ENCODE data around the gene ATAD3A.

ATAD3A gene

GRCh38 chr1:1542766-1543705, 31.1 kb downstream of the ATAD3A start:
- H3K36me3 Mint-ChIP-seq (ENCODE audit: low read depth): peaks cover 3% of the 10 kb centered on the region
- H3K4me1 Mint-ChIP-seq: no peaks in the 10 kb centered on the region
- no peaks in the 10 kb centered on the region for H3K9me3 Mint-ChIP-seq
- H3K27me3 Mint-ChIP-seq (ENCODE audit: low read depth): no peaks in the 10 kb centered on the region
- H3K4me3 Mint-ChIP-seq: peak overlapping the region; percentile 58 to 65 (median 60)
- peak overlapping the region in 1 of 3 experiments; percentile 53 for H3K27ac Mint-ChIP-seq
- no peak for TF ChIP-seq CTCF (IDR thresholded peaks at IDR 0.05; ENCODE audit: unreplicated experiment in 3 of 3)

- Mint-ChIP-seq H3K4me3 (peak overlapping the region in 1 of 3 experiments; percentile 35), H3K4me1 (no peaks in the 10 kb centered on the region), H3K27me3 (ENCODE audit: low read depth) (no peaks in the 10 kb centered on the region), H3K27ac (no peak overlapping the region), H3K36me3 (ENCODE audit: low read depth) (peaks cover 2% of the 10 kb centered on the region), H3K9me3 (no peaks in the 10 kb centered on the region)
- no peak for TF ChIP-seq CTCF (IDR thresholded peaks at IDR 0.05; ENCODE audit: unreplicated experiment in 3 of 3)
These were observed 31.7 kb downstream of the ATAD3A start for GRCh38 chr1:1543706-1544099.

DNA sequence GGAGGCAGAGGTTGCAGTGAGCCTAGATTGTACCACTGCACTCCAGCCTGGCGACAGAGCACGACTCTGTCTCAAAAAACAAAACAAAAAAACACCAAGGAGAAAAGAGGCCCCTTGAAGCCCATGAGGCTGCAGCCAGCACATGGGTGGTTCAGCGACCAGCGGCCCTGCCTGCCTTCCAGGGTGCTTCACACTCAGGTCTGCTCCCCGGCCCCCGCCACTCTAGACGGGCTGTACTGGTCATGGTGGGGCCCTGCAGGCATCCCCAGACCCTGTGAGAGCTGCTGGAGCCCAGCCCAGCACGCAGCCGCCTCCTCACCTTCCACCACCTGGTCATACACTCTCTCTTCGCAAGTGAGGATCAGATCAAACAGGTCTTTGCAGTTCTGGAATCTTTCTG, 32.6 kb downstream of the ATAD3A start:
- no peak for TF ChIP-seq CTCF (IDR thresholded peaks at IDR 0.05; ENCODE audit: unreplicated experiment in 3 of 3)
- no peaks in the 10 kb centered on the region for H3K27me3 Mint-ChIP-seq (ENCODE audit: low read depth)
- no peaks in the 10 kb centered on the region for H3K9me3 Mint-ChIP-seq
- no peaks in the 10 kb centered on the region for H3K36me3 Mint-ChIP-seq (ENCODE audit: low read depth)
- no peak overlapping the region for H3K27ac Mint-ChIP-seq
- H3K4me1 Mint-ChIP-seq: no peaks in the 10 kb centered on the region
- peak overlapping the region; percentile 7 to 51 (median 38) for H3K4me3 Mint-ChIP-seq

- Mint-ChIP-seq H3K4me3 (no peak overlapping the region), H3K27me3 (ENCODE audit: low read depth) (no peaks in the 10 kb centered on the region), H3K9me3 (no peaks in the 10 kb centered on the region), H3K36me3 (ENCODE audit: low read depth) (no peaks in the 10 kb centered on the region), H3K4me1 (no peaks in the 10 kb centered on the region), H3K27ac (no peak overlapping the region)
- no peak for TF ChIP-seq CTCF (IDR thresholded peaks at IDR 0.05; ENCODE audit: unreplicated experiment in 3 of 3)
These were observed 34.2 kb downstream of the ATAD3A start for GRCh38 chr1:1545946-1546737.

GRCh38 chr1:1547011-1547410, 35.0 kb downstream of the ATAD3A start:
- H3K27ac Mint-ChIP-seq: peak overlapping the region in 1 of 3 experiments; percentile 27
- H3K9me3 Mint-ChIP-seq: no peaks in the 10 kb centered on the region
- no peak overlapping the region for H3K4me3 Mint-ChIP-seq
- no peaks in the 10 kb centered on the region for H3K4me1 Mint-ChIP-seq
- no peak for TF ChIP-seq CTCF (IDR thresholded peaks at IDR 0.05; ENCODE audit: unreplicated experiment in 3 of 3)
- H3K36me3 Mint-ChIP-seq (ENCODE audit: low read depth): no peaks in the 10 kb centered on the region
- H3K27me3 Mint-ChIP-seq (ENCODE audit: low read depth): no peaks in the 10 kb centered on the region
